Natural killer cell (primary cell): ENCODE measurements around the gene DNTTIP2. TPM values are rescaled to one million over a fixed set of nuclear protein-coding genes. Genes with fewer than 3 reads are reported as not detected.
A peak's percentile ranks its signal among the peaks of the same experiment; 100 is the strongest.

Experiments used
- ATAC-seq, 3 donors: fragments of 150-1000 bp in 2 of 3; fragments of 200-7000 bp in 1 of 3; cut with Tn5 transposase; 1 replicate in 1 of 3; 2 replicates in 2 of 3; pipeline ENCODE4 v1.10.0; 2021; ENCODE audit warnings: mild to moderate bottlenecking in 2 of 3, moderate library complexity in 2 of 3
- DNase-seq, 2 donors: peaks; one replicate each; pipeline versions ENCODE4 v3.0.0 to v3.0.0-alpha.2; 2013 to 2021; ENCODE audit warnings: mixed read lengths in 1 of 2
- H3K27ac ChIP-seq: one replicate; pipeline ENCODE4 v1.5.1; 2013; ENCODE audit warnings: mild to moderate bottlenecking, low read length
- H3K27me3 ChIP-seq: one replicate; pipeline ENCODE4 v1.6.1; 2013; ENCODE audit warnings: low read length; ENCODE audit not compliant: control insufficient read depth, insufficient read depth
- H3K36me3 ChIP-seq: one replicate; pipeline ENCODE4 v1.6.1; 2013; ENCODE audit warnings: low read length; ENCODE audit not compliant: control insufficient read depth, insufficient read depth
- H3K4me1 ChIP-seq: one replicate; pipeline ENCODE4 v1.6.1; 2013; ENCODE audit warnings: low read length; ENCODE audit not compliant: control insufficient read depth, insufficient read depth
- H3K4me3 ChIP-seq: one replicate; pipeline ENCODE4 v1.5.1; 2013; ENCODE audit warnings: low read length
- H3K9me3 ChIP-seq: one replicate; pipeline ENCODE4 v1.6.1; 2013; ENCODE audit warnings: low read length; ENCODE audit not compliant: control insufficient read depth, insufficient read depth
- H3K27ac Mint-ChIP-seq, 2 donors: one replicate each; pipeline ENCODE4 v1.8.0; 2022; ENCODE audit warnings: mild to moderate bottlenecking in 2 of 2, mixed read lengths in 2 of 2, moderate library complexity in 1 of 2
- H3K27me3 Mint-ChIP-seq, 2 donors: one replicate each; pipeline ENCODE4 v1.8.0; 2022; ENCODE audit warnings: low read depth in 2 of 2, mixed read lengths in 2 of 2
- H3K36me3 Mint-ChIP-seq: one replicate; pipeline ENCODE4 v1.8.0; 2022; ENCODE audit warnings: mixed read lengths
- H3K4me1 Mint-ChIP-seq, 2 donors: one replicate each; pipeline ENCODE4 v1.8.0; 2022; ENCODE audit warnings: mixed read lengths in 2 of 2
- H3K4me3 Mint-ChIP-seq: one replicate; pipeline ENCODE4 v1.8.0; 2022; ENCODE audit warnings: mild to moderate bottlenecking, moderate library complexity, mixed read lengths
- H3K9me3 Mint-ChIP-seq, 2 donors: one replicate each; pipeline ENCODE4 v1.8.0; 2022; ENCODE audit warnings: mixed read lengths in 2 of 2
- WGBS: methylation state at CpG from one replicate; pipeline ENCODE4 v1.1.7; 2013; ENCODE audit warnings: missing lambda C conversion rate; ENCODE audit not compliant: insufficient coverage; 5-methylcytosine and 5-hydroxymethylcytosine counted together
- intact Hi-C: fragments of 100-400 bp; cut with micrococcal nuclease; formaldehyde crosslinking; loops from one replicate; pipeline ENCODE4 v1.14.2; 2022
- total RNA-seq, 4 donors: library from RNA; stranded (reverse); fragments of 120-200 nt in 1 of 4; gene quantifications; one replicate each; pipeline versions ENCODE4 v1.2.3 to v1.2.4, GENCODE V29; 2013 to 2022
- TF ChIP-seq, protein P1 (sequence below): fragments of 200-600 bp; IDR thresholded peaks from one replicate; pipeline ENCODE4 v1.8.0; 2022; ENCODE audit warnings: antibody characterized with exemption

Gene DNTTIP2
- total RNA-seq, 3 donors from 2014 or later (not counting 1 experiment from before 2014, with no cell fraction given): 88.5 to 104 (median 97.3) TPM

- no peak overlapping the region for H3K27ac Mint-ChIP-seq
- intact Hi-C loops: no loop called here
Measured at GRCh38 chr1:93882269-93882668, 3.3 kb upstream of the DNTTIP2 start.

GRCh38 chr1:93880731-93881130 is 1.7 kb upstream of the DNTTIP2 start:
- 92% methylated on average over 2 of the region's 2 CpGs for WGBS
- no peaks in the 10 kb centered on the region for H3K9me3 Mint-ChIP-seq
- Histone ChIP-seq H3K36me3 (peaks cover 18% of the 10 kb centered on the region), H3K4me1 (peaks cover 10% of the 10 kb centered on the region), H3K27me3 (no peaks in the 10 kb centered on the region), H3K27ac (no peak overlapping the region), H3K9me3 (no peaks in the 10 kb centered on the region), H3K4me3 (no peak overlapping the region)
- no peak for DNase-seq
- intact Hi-C loops: no loop called here
- peaks cover 32 to 34% of the 10 kb centered on the region in 2 donors for H3K4me1 Mint-ChIP-seq
- H3K36me3 Mint-ChIP-seq: peaks cover 7% of the 10 kb centered on the region
- no peaks in the 10 kb centered on the region for H3K27me3 Mint-ChIP-seq
- TF ChIP-seq, protein P1, sequence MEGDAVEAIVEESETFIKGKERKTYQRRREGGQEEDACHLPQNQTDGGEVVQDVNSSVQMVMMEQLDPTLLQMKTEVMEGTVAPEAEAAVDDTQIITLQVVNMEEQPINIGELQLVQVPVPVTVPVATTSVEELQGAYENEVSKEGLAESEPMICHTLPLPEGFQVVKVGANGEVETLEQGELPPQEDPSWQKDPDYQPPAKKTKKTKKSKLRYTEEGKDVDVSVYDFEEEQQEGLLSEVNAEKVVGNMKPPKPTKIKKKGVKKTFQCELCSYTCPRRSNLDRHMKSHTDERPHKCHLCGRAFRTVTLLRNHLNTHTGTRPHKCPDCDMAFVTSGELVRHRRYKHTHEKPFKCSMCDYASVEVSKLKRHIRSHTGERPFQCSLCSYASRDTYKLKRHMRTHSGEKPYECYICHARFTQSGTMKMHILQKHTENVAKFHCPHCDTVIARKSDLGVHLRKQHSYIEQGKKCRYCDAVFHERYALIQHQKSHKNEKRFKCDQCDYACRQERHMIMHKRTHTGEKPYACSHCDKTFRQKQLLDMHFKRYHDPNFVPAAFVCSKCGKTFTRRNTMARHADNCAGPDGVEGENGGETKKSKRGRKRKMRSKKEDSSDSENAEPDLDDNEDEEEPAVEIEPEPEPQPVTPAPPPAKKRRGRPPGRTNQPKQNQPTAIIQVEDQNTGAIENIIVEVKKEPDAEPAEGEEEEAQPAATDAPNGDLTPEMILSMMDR: no peak
- peak overlapping the region; percentile 2 for H3K4me3 Mint-ChIP-seq
- ATAC-seq: no peak
- H3K27ac Mint-ChIP-seq: peak overlapping the region in 1 of 2 donors; percentile 95

More at GRCh38 chr1:93882269-93882668, 3.3 kb upstream of the DNTTIP2 start:
- DNase-seq: no peak
- Histone ChIP-seq H3K36me3 (peaks cover 5% of the 10 kb centered on the region), H3K4me3 (no peak overlapping the region), H3K27me3 (no peaks in the 10 kb centered on the region), H3K4me1 (peaks cover 10% of the 10 kb centered on the region), H3K9me3 (no peaks in the 10 kb centered on the region), H3K27ac (no peak overlapping the region)
- 90% methylated on average over 4 of the region's 4 CpGs for WGBS
- ATAC-seq: no peak
- H3K4me3 Mint-ChIP-seq: no peak overlapping the region
- no peaks in the 10 kb centered on the region for H3K27me3 Mint-ChIP-seq
- peaks cover 2% of the 10 kb centered on the region for H3K36me3 Mint-ChIP-seq
- H3K9me3 Mint-ChIP-seq: no peaks in the 10 kb centered on the region
- peaks cover 20 to 21% of the 10 kb centered on the region in 2 donors for H3K4me1 Mint-ChIP-seq
- TF ChIP-seq, protein P1: no peak

DNA sequence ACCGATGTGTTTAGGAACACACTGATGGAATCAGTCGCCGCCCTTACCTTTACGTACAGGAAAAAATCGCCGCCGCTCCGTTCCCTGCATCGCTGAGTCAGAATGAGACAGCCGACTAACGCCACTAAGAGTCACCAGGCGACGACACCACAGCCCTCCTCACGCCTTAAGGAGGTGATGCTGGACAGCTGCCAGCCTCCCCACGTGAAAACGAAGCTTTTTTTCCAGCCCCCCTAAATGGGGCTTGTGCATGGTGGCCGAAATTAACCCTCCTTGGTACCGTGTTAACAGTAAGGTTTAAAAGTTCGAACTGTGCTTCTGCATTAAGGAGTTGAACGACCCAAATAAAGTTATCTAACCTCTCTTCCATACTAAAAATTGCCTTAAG is 511 bp downstream of the DNTTIP2 start:
- H3K27me3 Mint-ChIP-seq: no peaks in the 10 kb centered on the region
- peak overlapping the region; percentile 95 to 99 for H3K27ac Mint-ChIP-seq
- Histone ChIP-seq H3K9me3 (no peaks in the 10 kb centered on the region), H3K36me3 (peaks cover 38% of the 10 kb centered on the region), H3K27ac (peak overlapping the region; percentile 94), H3K4me1 (peaks cover 10% of the 10 kb centered on the region), H3K4me3 (peak overlapping the region; percentile 81), H3K27me3 (no peaks in the 10 kb centered on the region)
- intact Hi-C loops: loop anchor here (1.0 to 2.0 kb wide), 2 partner anchors 31 to 60 kb away; no protein-coding TSS in a partner anchor
- TF ChIP-seq, protein P1: no peak
- peaks cover 45 to 48% of the 10 kb centered on the region in 2 donors for H3K4me1 Mint-ChIP-seq
- 0% methylated on average over 18 of the region's 20 CpGs for WGBS
- no peaks in the 10 kb centered on the region for H3K9me3 Mint-ChIP-seq
- DNase-seq: peak; percentile 78 to 85
- H3K36me3 Mint-ChIP-seq: peaks cover 24% of the 10 kb centered on the region
- peak; percentile 76 to 88 (median 76) for ATAC-seq
- peak overlapping the region; percentile 94 for H3K4me3 Mint-ChIP-seq

DNA sequence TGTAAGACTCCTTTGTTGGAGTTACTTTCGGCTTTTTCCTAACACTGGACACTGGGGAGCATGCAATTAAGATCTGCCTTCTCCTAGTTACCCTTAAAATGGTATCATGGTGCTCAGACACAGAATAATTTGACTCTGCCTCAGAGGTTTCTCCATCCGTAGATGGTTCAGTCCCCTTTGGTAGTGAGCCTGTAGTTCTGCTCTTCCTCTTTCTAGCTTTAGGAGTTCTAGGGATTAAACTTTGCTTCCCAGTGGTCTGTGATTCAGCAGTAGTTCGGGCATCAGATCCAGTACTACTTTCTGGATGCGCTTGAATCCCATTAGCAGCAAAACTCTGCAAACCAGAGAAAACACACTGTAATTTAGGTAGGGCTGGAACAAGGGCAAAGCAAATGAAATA is 1.5 kb downstream of the DNTTIP2 start:
- no peaks in the 10 kb centered on the region for H3K9me3 ChIP-seq
- Mint-ChIP-seq H3K9me3 (no peaks in the 10 kb centered on the region), H3K4me1 (peaks cover 45 to 48% of the 10 kb centered on the region in 2 donors), H3K36me3 (peaks cover 24% of the 10 kb centered on the region), H3K4me3 (peak overlapping the region; percentile 94), H3K27me3 (no peaks in the 10 kb centered on the region), H3K27ac (peak overlapping the region; percentile 95 to 99)
- no peak for DNase-seq
- H3K27ac ChIP-seq: peak overlapping the region; percentile 94
- intact Hi-C loops: no loop called here
- peaks cover 10% of the 10 kb centered on the region for H3K4me1 ChIP-seq
- WGBS: 91% methylated on average over 4 of the region's 4 CpGs
- no peak for ATAC-seq
- H3K4me3 ChIP-seq: no peak overlapping the region
- TF ChIP-seq, protein P1: no peak
- H3K27me3 ChIP-seq: no peaks in the 10 kb centered on the region
- peaks cover 47% of the 10 kb centered on the region for H3K36me3 ChIP-seq
